Progenitor cell of endocrine pancreas (in vitro differentiated cells): ENCODE data around the gene HNRNPA1. TPM values are rescaled to one million over a fixed set of nuclear protein-coding genes. Genes with fewer than 3 reads are reported as not detected.
A peak's percentile ranks its signal among the peaks of the same experiment; 100 is the strongest.
"Not testable (repeated sequence)": the region's sequence is repeated elsewhere in the genome, so short reads cannot be mapped to it uniquely, and the experiment has no call there.

Experiments used
- DNase-seq: peaks from one replicate; pipeline ENCODE4 v3.0.0; 2021; ENCODE audit warnings: low spot score; ENCODE audit not compliant: unreplicated experiment
- H3K27ac Mint-ChIP-seq: 2 replicates; pipeline ENCODE4 v1.8.0; 2021; ENCODE audit warnings: mild to moderate bottlenecking, moderate library complexity, mixed read lengths
- H3K27me3 Mint-ChIP-seq: 2 replicates; pipeline ENCODE4 v1.8.0; 2021; ENCODE audit warnings: mixed read lengths
- H3K36me3 Mint-ChIP-seq: 2 replicates; pipeline ENCODE4 v1.8.0; 2022; ENCODE audit warnings: mixed read lengths; ENCODE audit not compliant: insufficient read depth
- H3K4me1 Mint-ChIP-seq: 2 replicates; pipeline ENCODE4 v1.8.0; 2021; ENCODE audit warnings: low read depth, mixed read lengths
- H3K4me3 Mint-ChIP-seq: 2 replicates; pipeline ENCODE4 v1.8.0; 2021; ENCODE audit warnings: low read depth, mild to moderate bottlenecking, moderate library complexity, mixed read lengths
- H3K9me3 Mint-ChIP-seq: 2 replicates; pipeline ENCODE4 v1.8.0; 2021; ENCODE audit warnings: low read depth, mixed read lengths
- CTCF ChIP-seq: fragments of 200-600 bp; sonication (generic); IDR thresholded peaks from one replicate; pipeline ENCODE4 v1.5.0; 2021; ENCODE audit warnings: antibody characterized with exemption, mild to moderate bottlenecking; ENCODE audit not compliant: unreplicated experiment
- total RNA-seq: library from RNA; stranded (reverse); gene quantifications from 2 replicates; pipeline ENCODE4 v1.2.1, GENCODE V29; 2021

HNRNPA1 gene
- total RNA-seq, 1 donor from 2014 or later = 2,551 TPM

DNA sequence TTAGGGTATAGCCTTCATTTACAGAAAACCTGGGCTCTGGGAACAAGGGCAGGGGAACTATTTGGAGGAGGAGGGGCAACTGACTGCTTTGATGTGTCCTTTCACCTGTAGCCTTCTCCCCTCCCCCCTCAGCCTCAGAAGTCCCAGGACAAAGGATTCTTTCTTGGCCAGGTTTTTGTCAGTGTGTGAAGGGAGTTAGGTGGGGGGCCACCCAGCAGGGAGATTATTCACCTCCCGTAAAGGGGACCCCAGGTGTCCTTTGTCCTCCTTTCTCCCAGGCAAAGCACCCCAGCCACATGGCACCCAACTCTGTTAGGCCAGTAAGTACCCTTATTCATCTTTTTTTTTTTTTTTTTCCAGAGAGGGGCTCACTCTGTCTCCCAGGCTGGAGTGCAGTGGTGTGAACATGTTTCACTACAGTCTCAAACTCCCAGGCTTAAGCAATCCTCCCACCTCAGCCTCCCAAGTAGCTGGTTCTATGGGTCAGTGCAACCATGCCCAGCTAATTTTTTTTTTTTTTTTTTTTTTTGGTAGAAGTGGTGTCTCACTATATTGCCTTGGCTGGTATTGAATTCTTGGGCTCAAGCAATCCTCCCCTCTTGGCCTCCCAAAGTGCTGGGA is 21.0 kb downstream of the HNRNPA1 start:
- H3K4me1 Mint-ChIP-seq = peaks cover 50% of the 10 kb centered on the region
- peak overlapping the region; percentile 97 for H3K27ac Mint-ChIP-seq
- peak overlapping the region; percentile 80 for H3K4me3 Mint-ChIP-seq
- no peaks in the 10 kb centered on the region for H3K9me3 Mint-ChIP-seq
- DNase-seq = no peak
- TF ChIP-seq CTCF = no peak
- no peaks in the 10 kb centered on the region for H3K27me3 Mint-ChIP-seq
- H3K36me3 Mint-ChIP-seq = no peaks in the 10 kb centered on the region

DNA sequence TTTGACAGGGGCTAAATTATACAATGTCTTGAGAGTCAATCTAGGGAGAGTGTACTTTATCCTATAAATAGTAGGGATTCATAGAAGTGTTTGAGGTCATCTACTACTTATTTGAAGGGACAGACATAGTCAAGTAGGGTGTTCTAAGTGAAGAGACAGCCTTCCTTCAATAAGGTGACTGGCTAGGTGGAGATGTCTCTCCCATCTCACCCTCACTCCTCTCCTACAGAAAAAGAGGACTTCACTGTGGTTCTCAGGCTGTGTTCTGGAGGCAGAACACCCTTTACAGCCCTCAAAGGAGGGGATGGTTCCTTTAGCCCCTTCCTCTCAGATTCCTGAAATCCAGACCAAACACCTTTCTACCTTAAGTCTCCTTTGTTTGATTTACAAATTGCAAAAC is 23.1 kb downstream of the HNRNPA1 start:
- Mint-ChIP-seq H3K4me1 (peaks cover 45% of the 10 kb centered on the region), H3K4me3 (no peak overlapping the region), H3K9me3 (no peaks in the 10 kb centered on the region), H3K36me3 (no peaks in the 10 kb centered on the region), H3K27ac (no peak overlapping the region), H3K27me3 (no peaks in the 10 kb centered on the region)
- TF ChIP-seq CTCF = no peak
- no peak for DNase-seq

- Mint-ChIP-seq H3K36me3 (no peaks in the 10 kb centered on the region), H3K27ac (no peak overlapping the region), H3K4me3 (no peak overlapping the region), H3K9me3 (no peaks in the 10 kb centered on the region), H3K27me3 (no peaks in the 10 kb centered on the region), H3K4me1 (peaks cover 43% of the 10 kb centered on the region)
- no peak for DNase-seq
- TF ChIP-seq CTCF = no peak
These were observed 23.8 kb downstream of the HNRNPA1 start for GRCh38 chr12:54304187-54304810.

DNA sequence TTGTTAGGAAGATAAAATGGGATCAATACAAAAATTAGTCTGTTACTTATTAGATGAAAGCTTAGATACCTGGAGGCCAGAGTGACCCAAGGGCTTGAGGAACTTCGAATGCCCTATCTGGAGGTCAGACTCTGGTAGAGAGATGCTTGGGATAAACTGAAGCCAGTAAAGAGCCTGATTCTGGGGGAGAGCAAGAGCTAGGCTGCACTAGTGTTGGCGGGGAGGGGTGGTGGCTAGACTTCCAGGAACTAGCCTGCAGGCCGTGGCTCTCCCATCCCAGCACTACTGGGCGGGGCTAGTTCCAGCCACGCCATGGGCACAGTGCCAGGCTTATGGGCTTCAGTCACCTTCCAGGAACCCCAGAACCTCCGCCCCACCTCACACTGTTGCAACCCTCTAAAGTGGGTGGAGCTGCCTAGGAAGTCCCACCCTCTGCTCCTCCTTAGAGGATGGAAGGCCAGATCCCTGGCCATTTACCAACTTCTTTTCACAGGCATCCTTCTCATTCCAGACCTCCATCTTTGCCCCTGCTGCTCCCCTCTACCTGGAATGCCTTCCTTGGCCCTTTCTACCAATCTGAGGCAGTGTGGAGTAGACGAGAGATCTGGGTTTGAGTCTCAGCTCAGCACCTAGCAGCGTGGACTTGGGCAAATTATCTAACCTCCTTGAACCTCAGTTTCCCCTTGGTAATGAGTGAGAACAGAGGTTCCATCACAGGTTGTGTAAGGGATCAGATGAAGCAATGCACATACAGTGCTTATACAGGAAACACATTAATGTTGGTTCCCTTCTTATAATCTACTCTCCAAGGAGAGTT is 26.6 kb downstream of the HNRNPA1 start:
- no peaks in the 10 kb centered on the region for H3K27me3 Mint-ChIP-seq
- H3K4me1 Mint-ChIP-seq = peaks cover 20% of the 10 kb centered on the region
- no peak for TF ChIP-seq CTCF
- no peak overlapping the region for H3K27ac Mint-ChIP-seq
- H3K36me3 Mint-ChIP-seq = no peaks in the 10 kb centered on the region
- H3K9me3 Mint-ChIP-seq = no peaks in the 10 kb centered on the region
- no peak overlapping the region for H3K4me3 Mint-ChIP-seq
- no peak for DNase-seq

DNA sequence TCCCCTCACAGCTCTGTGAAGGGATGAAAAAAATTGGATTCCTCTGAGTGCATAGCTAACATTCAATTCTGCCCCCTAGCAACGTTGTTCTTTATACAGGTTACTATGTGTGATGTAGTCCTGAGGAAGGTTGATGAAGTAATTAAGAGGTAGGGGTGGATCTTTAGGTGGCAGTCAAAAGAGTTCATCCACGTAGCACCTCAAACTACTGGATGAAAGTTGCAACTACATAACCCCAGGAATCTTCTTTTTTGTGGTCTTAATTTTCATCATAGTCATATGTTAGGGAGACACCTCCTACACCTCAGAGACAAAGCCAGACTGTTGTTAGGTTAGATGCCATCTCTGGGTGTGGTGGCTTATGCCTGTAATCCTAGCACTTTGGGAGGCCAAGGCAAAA is 30.5 kb downstream of the HNRNPA1 start:
- Mint-ChIP-seq H3K27me3 (no peaks in the 10 kb centered on the region), H3K4me1 (peaks cover 1% of the 10 kb centered on the region)

GRCh38 chr12:54312309-54312708 is 31.8 kb downstream of the HNRNPA1 start:
- not testable (repeated sequence) for H3K27ac Mint-ChIP-seq, DNase-seq, H3K4me1 Mint-ChIP-seq, H3K4me3 Mint-ChIP-seq, H3K9me3 Mint-ChIP-seq, H3K36me3 Mint-ChIP-seq, H3K27me3 Mint-ChIP-seq

More for the DNA sequence above, 30.5 kb downstream of the HNRNPA1 start:
- Mint-ChIP-seq H3K4me3 (no peak overlapping the region), H3K36me3 (no peaks in the 10 kb centered on the region), H3K9me3 (no peaks in the 10 kb centered on the region), H3K27ac (no peak overlapping the region)
- no peak for TF ChIP-seq CTCF
- no peak for DNase-seq
